ENCODE data around the gene ZNF799.
"Not testable (repeated sequence)": the region's sequence is repeated elsewhere in the genome, so short reads cannot be mapped to it uniquely, and the experiment has no call there.

ZNF799 gene

GRCh38 chr19:12362236-12362635, 38.8 kb downstream of the ZNF799 start:
- DNase-seq: not testable (repeated sequence)

- DNase-seq: no peak
Measured at GRCh38 chr19:12353375-12353774, 47.7 kb downstream of the ZNF799 start.

GRCh38 chr19:12350890-12351197, 50.2 kb downstream of the ZNF799 start:
- no peak for DNase-seq

- no peak for DNase-seq
Measured at GRCh38 chr19:12350185-12350889, 50.7 kb downstream of the ZNF799 start.

- DNase-seq: no peak
Measured at GRCh38 chr19:12346896-12347295, 54.2 kb downstream of the ZNF799 start.

- DNase-seq: no peak
Measured at GRCh38 chr19:12345197-12345596, 55.9 kb downstream of the ZNF799 start.
